Upper lobe of left lung (tissue), 4 donors: Measurements from ENCODE around the gene TPMT.

Experiments used
- CTCF ChIP-seq, 6 experiments: fragments of 450-650 bp in 4 of 6; fragments of 200-600 bp in 2 of 6; sonication (generic) in 2 of 6; IDR thresholded peaks; one replicate each; pipeline ENCODE4 v1.5.1; 2016 to 2019; ENCODE audit warnings: antibody characterized with exemption in 6 of 6
- EP300 ChIP-seq, 4 donors: sonication (generic); formaldehyde crosslinking; IDR thresholded peaks; one replicate each; pipeline ENCODE4 v1.5.1; 2017; ENCODE audit warnings: antibody characterized with exemption in 4 of 4, control low read depth in 2 of 4
- POLR2AphosphoS5 ChIP-seq, 2 donors: sonication (generic); formaldehyde crosslinking; IDR thresholded peaks; one replicate each; pipeline ENCODE4 v1.5.1; 2017; ENCODE audit warnings: antibody characterized with exemption in 2 of 2

DNA sequence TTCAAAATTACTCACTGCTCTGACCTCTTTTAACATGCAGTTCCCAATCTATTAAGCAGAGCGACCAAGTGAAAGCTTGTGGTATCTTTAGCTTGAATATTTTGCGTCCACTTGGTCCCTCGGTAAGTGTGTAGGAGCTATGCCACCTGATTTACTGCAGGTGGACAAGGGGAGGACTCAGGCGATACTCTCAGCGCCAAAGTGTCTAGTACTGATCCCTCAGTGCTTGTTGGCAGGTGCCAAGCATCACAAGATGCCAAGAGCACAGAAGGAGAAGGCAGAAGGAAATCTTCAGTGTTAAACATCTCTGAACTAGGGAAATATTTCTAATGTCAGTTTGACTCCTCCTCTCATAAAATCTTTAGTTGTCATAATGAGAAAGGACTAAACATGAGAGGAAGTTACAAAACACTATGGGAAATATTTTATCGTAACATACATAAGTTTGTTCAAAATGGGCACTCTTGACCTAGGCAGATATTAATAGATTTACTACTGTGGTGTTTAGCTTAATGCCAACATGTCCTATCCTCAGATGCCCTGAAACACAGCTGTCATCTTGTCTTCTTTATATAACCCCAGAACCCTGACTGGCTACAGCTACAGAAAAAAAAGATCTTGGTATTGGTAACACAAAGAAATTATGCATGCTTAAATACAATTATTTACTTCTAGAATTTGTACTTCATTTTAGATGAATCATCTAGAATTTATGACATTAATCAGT lies 51.9 kb downstream of the TPMT start:
- TF ChIP-seq CTCF (IDR thresholded peaks at IDR 0.05) = no peak
- TF ChIP-seq EP300 (IDR thresholded peaks at IDR 0.05) = no peak
- no peak for TF ChIP-seq POLR2AphosphoS5 (IDR thresholded peaks at IDR 0.05)
